Fibroblast of gingiva (primary cell): Measurements from ENCODE around the gene SLC27A3.
"Not testable (repeated sequence)": the region's sequence is repeated elsewhere in the genome, so short reads cannot be mapped to it uniquely, and the experiment has no call there.

ENCODE experiments used
- DNase-seq: peaks from one replicate; pipeline ENCODE4 v3.0.0-alpha.2; 2011; ENCODE audit warnings: low read depth

SLC27A3 gene

GRCh38 chr1:153779781-153780541 is 4.8 kb downstream of the SLC27A3 start:
- no peak for DNase-seq

- no peak for DNase-seq
These were observed 5.3 kb downstream of the SLC27A3 start for GRCh38 chr1:153780551-153780950.

GRCh38 chr1:153782648-153783047 is 7.4 kb downstream of the SLC27A3 start:
- not testable (repeated sequence) for DNase-seq

- DNase-seq, result peak; percentile 91
These were observed 8.3 kb downstream of the SLC27A3 start for GRCh38 chr1:153783233-153784190.

GRCh38 chr1:153786038-153786790 is 11.0 kb downstream of the SLC27A3 start:
- DNase-seq, result no peak

- no peak for DNase-seq
These were observed 14.3 kb downstream of the SLC27A3 start for GRCh38 chr1:153789478-153790034.

- DNase-seq, result peak; percentile 88
These were observed 15.2 kb downstream of the SLC27A3 start for GRCh38 chr1:153790313-153790965.

GRCh38 chr1:153790966-153791647 is 15.9 kb downstream of the SLC27A3 start:
- peak; percentile 92 for DNase-seq

GRCh38 chr1:153791648-153792253 is 16.5 kb downstream of the SLC27A3 start:
- DNase-seq, result peak; percentile 19

- no peak for DNase-seq
These were observed 17.4 kb downstream of the SLC27A3 start for GRCh38 chr1:153792631-153793041.

GRCh38 chr1:153793261-153793972 is 18.2 kb downstream of the SLC27A3 start:
- DNase-seq, result no peak

- DNase-seq, result no peak
These were observed 18.9 kb downstream of the SLC27A3 start for GRCh38 chr1:153793973-153794615.

- DNase-seq, result no peak
These were observed 19.6 kb downstream of the SLC27A3 start for GRCh38 chr1:153794624-153795329.

- no peak for DNase-seq
These were observed 20.2 kb downstream of the SLC27A3 start for GRCh38 chr1:153795330-153795837.

- no peak for DNase-seq
These were observed 21.0 kb downstream of the SLC27A3 start for GRCh38 chr1:153795934-153796785.

- peak; percentile 42 for DNase-seq
These were observed 21.8 kb downstream of the SLC27A3 start for GRCh38 chr1:153796786-153797659.
